SK-N-SH treated with all-trans-retinoic acid at 6 μM for 48 hours (cell line): ENCODE data around the gene SRMS.

Source experiments
- CSDC2 ChIP-seq: fragments of 250-450 bp; sonication (Bioruptor Pico); IDR thresholded peaks from 2 replicates; pipeline ENCODE4 v1.5.0; 2020; ENCODE audit warnings: mild to moderate bottlenecking, moderate library complexity
- GLIS3 ChIP-seq: fragments of 250-450 bp; sonication (Bioruptor Pico); IDR thresholded peaks from 2 replicates; pipeline ENCODE4 v1.5.0; 2020; ENCODE audit warnings: mild to moderate bottlenecking, moderate library complexity
- ISL1 ChIP-seq: fragments of 250-450 bp; sonication (Bioruptor Pico); IDR thresholded peaks from 2 replicates; pipeline ENCODE4 v2.1.2; 2022; ENCODE audit warnings: mild to moderate bottlenecking, moderate library complexity
- OSR1 ChIP-seq: fragments of 250-450 bp; sonication (Bioruptor Pico); IDR thresholded peaks from 2 replicates; pipeline ENCODE4 v1.8.0; 2022; ENCODE audit warnings: moderate library complexity, mild to moderate bottlenecking, inconsistent platforms
- RARB ChIP-seq: fragments of 250-450 bp; sonication (Bioruptor Pico); IDR thresholded peaks from 2 replicates; pipeline ENCODE4 v1.8.0; 2021; ENCODE audit warnings: mild to moderate bottlenecking, moderate library complexity
- SNAI2 ChIP-seq: fragments of 250-450 bp; sonication (Bioruptor Pico); IDR thresholded peaks from 2 replicates; pipeline ENCODE4 v1.5.0; 2020; ENCODE audit warnings: mild to moderate bottlenecking, moderate library complexity
- TCF4 ChIP-seq: fragments of 250-450 bp; sonication (Bioruptor Pico); IDR thresholded peaks from 2 replicates; pipeline ENCODE4 v1.8.0; 2021; ENCODE audit warnings: mild to moderate bottlenecking, moderate library complexity, borderline replicate concordance
- ZFP30 ChIP-seq: fragments of 450-650 bp; formaldehyde crosslinking; IDR thresholded peaks from 2 replicates; pipeline ENCODE4 v1.5.0; 2022; ENCODE audit warnings: mild to moderate bottlenecking, moderate library complexity
- ZNF565 ChIP-seq: fragments of 450-650 bp; formaldehyde crosslinking; conservative IDR thresholded peaks from 2 replicates; pipeline ENCODE4 v1.5.0; 2020; ENCODE audit warnings: low read depth, mild to moderate bottlenecking, moderate library complexity
- ZNF8 ChIP-seq: fragments of 450-650 bp; formaldehyde crosslinking; IDR thresholded peaks from 2 replicates; pipeline ENCODE4 v1.5.0; 2020; ENCODE audit warnings: mild to moderate bottlenecking, moderate library complexity
- TF ChIP-seq, protein P1 (sequence below): fragments of 250-450 bp; sonication (Bioruptor Pico); IDR thresholded peaks from 2 replicates; pipeline ENCODE4 v1.8.0; 2021; ENCODE audit warnings: low read depth, mild to moderate bottlenecking, moderate library complexity, borderline replicate concordance

GRCh38 chr20:63543131-63543530 is 4.4 kb downstream of the SRMS start:
- TF ChIP-seq OSR1 (no peak), GLIS3 (CRISPR knock-in tag) (no peak), RARB (no peak), ZFP30 (CRISPR knock-in tag) (no peak), SNAI2 (no peak), ZNF8 (CRISPR knock-in tag) (no peak), ISL1 (CRISPR knock-in tag) (no peak), CSDC2 (CRISPR knock-in tag) (no peak), TCF4 (CRISPR knock-in tag) (no peak), ZNF565 (CRISPR knock-in tag) (no peak)
- TF ChIP-seq, protein P1, sequence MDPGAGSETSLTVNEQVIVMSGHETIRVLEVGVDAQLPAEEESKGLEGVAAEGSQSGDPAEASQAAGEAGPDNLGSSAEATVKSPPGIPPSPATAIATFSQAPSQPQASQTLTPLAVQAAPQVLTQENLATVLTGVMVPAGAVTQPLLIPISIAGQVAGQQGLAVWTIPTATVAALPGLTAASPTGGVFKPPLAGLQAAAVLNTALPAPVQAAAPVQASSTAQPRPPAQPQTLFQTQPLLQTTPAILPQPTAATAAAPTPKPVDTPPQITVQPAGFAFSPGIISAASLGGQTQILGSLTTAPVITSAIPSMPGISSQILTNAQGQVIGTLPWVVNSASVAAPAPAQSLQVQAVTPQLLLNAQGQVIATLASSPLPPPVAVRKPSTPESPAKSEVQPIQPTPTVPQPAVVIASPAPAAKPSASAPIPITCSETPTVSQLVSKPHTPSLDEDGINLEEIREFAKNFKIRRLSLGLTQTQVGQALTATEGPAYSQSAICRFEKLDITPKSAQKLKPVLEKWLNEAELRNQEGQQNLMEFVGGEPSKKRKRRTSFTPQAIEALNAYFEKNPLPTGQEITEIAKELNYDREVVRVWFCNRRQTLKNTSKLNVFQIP (CRISPR knock-in tag) = no peak
